GM12892 (cell line): ENCODE measurements around the gene EEF1G.
"Not testable (repeated sequence)": the region's sequence is repeated elsewhere in the genome, so short reads cannot be mapped to it uniquely, and the experiment has no call there.

Source experiments
- POLR2A ChIP-seq: IDR thresholded peaks from 2 replicates; pipeline ENCODE4 v1.6.1; 2011; ENCODE audit warnings: low read depth, low read length, control low read depth
- POLR2AphosphoS5 ChIP-seq: IDR thresholded peaks from 2 replicates; pipeline ENCODE4 v1.6.1; 2011; ENCODE audit warnings: low read depth, low read length, control low read depth

- TF ChIP-seq POLR2A, POLR2AphosphoS5: not testable (repeated sequence)
Observed at GRCh38 chr11:62570903-62571302, 2.8 kb downstream of the EEF1G start.
